Tibial nerve (tissue), 4 donors: ENCODE measurements around the gene CCDC175. TPM values are rescaled to one million over a fixed set of nuclear protein-coding genes. Genes with fewer than 3 reads are reported as not detected.

Experiments
- DNase-seq, 2 donors: peaks; one replicate each; pipeline ENCODE4 v3.0.0-alpha.2; 2019; ENCODE audit warnings: low spot score in 2 of 2
- H3K27ac ChIP-seq, 4 donors: fragments of 200-600 bp; sonication (generic) in 3 of 4; one replicate each; pipeline ENCODE4 v1.5.1; 2017 to 2019; ENCODE audit warnings: mild to moderate bottlenecking in 1 of 4
- H3K27me3 ChIP-seq, 2 donors: fragments of 200-600 bp; sonication (generic) in 1 of 2; one replicate each; pipeline versions ENCODE4 v1.5.1 to v1.6.0; 2017 to 2019
- H3K36me3 ChIP-seq, 3 donors: fragments of 200-600 bp; sonication (generic); one replicate each; pipeline ENCODE4 v1.5.1; 2018 to 2019
- H3K4me1 ChIP-seq, 4 donors: fragments of 200-600 bp; sonication (generic) in 3 of 4; one replicate each; pipeline ENCODE4 v1.5.1; 2017 to 2019
- H3K4me3 ChIP-seq, 4 donors: fragments of 200-600 bp; sonication (generic) in 3 of 4; one replicate each; pipeline ENCODE4 v1.5.1; 2017 to 2019; ENCODE audit warnings: mild to moderate bottlenecking in 1 of 4, moderate library complexity in 1 of 4
- H3K9me3 ChIP-seq, 4 donors: fragments of 200-600 bp; sonication (generic) in 3 of 4; one replicate each; pipeline ENCODE4 v1.5.1; 2017 to 2019
- EP300 ChIP-seq, 2 donors: sonication (generic); formaldehyde crosslinking; IDR thresholded peaks; one replicate each; pipeline ENCODE4 v1.6.1; 2017; ENCODE audit warnings: antibody characterized with exemption in 2 of 2, mild to moderate bottlenecking in 1 of 2
- POLR2A ChIP-seq, 2 donors: fragments of 450-650 bp; IDR thresholded peaks; one replicate each; pipeline ENCODE4 v1.6.1; 2017; ENCODE audit warnings: antibody characterized with exemption in 2 of 2, mild to moderate bottlenecking in 2 of 2, moderate library complexity in 2 of 2
- WGBS, 2 donors: methylation state at CpG; one replicate each; pipeline ENCODE4 v1.1.5; 2018; 5-methylcytosine and 5-hydroxymethylcytosine counted together
- total RNA-seq, 4 donors: library from RNA; depleted of rRNA; stranded (reverse); fragments of >200 nt; gene quantifications; one replicate each; pipeline ENCODE4 v1.1.0, GENCODE V29; 2016
- TF ChIP-seq, protein P1 (sequence below), 5 experiments: fragments of 200-600 bp in 3 of 5; fragments of 450-650 bp in 2 of 5; sonication (generic) in 3 of 5; IDR thresholded peaks; one replicate each; pipeline ENCODE4 v1.5.1; 2016 to 2019; ENCODE audit warnings: antibody characterized with exemption in 5 of 5, mild to moderate bottlenecking in 3 of 5, moderate library complexity in 2 of 5

Gene CCDC175
- total RNA-seq, 4 donors from 2014 or later = not detected

DNA sequence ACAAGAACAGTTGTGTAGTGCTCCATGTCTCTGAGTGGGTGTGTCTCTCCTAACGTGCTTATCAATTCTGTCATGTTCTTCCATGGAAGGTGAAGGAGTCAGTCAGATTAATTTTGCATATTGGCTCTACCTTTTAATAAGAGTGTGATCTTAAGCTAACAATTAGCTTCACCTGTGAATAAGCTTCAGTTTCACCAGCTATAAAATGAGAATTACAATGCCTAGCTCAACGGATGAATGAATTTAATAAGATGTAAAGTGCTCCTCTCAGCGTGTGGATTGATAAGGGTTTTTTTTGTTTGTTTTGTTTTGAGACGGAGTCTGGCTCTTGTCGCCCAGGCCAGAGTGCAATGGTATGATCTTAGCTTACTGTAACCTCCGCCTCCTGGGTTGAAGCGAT, 32.7 kb downstream of the CCDC175 start:
- 67 to 69% methylated on average over 7 of the region's 7 CpGs for whole genome bisulfite sequencing, 2 donors
- H3K4me3 ChIP-seq = no peak overlapping the region
- no peak for DNase-seq
- H3K4me1 ChIP-seq = no peaks in the 10 kb centered on the region
- no peak overlapping the region for H3K27ac ChIP-seq
- no peaks in the 10 kb centered on the region for H3K9me3 ChIP-seq
- no peak for TF ChIP-seq EP300 (IDR thresholded peaks at IDR 0.05)
- TF ChIP-seq POLR2A (IDR thresholded peaks at IDR 0.05) = no peak
- TF ChIP-seq, protein P1, sequence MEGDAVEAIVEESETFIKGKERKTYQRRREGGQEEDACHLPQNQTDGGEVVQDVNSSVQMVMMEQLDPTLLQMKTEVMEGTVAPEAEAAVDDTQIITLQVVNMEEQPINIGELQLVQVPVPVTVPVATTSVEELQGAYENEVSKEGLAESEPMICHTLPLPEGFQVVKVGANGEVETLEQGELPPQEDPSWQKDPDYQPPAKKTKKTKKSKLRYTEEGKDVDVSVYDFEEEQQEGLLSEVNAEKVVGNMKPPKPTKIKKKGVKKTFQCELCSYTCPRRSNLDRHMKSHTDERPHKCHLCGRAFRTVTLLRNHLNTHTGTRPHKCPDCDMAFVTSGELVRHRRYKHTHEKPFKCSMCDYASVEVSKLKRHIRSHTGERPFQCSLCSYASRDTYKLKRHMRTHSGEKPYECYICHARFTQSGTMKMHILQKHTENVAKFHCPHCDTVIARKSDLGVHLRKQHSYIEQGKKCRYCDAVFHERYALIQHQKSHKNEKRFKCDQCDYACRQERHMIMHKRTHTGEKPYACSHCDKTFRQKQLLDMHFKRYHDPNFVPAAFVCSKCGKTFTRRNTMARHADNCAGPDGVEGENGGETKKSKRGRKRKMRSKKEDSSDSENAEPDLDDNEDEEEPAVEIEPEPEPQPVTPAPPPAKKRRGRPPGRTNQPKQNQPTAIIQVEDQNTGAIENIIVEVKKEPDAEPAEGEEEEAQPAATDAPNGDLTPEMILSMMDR (IDR thresholded peaks at IDR 0.05) = no peak
- no peaks in the 10 kb centered on the region for H3K36me3 ChIP-seq
- H3K27me3 ChIP-seq = no peaks in the 10 kb centered on the region

- TF ChIP-seq EP300 (IDR thresholded peaks at IDR 0.05) (no peak), POLR2A (IDR thresholded peaks at IDR 0.05) (no peak)
- TF ChIP-seq, protein P1 (IDR thresholded peaks at IDR 0.05) = no peak
- H3K4me3 ChIP-seq = no peak overlapping the region
- H3K4me1 ChIP-seq = no peaks in the 10 kb centered on the region
- no peaks in the 10 kb centered on the region for H3K36me3 ChIP-seq
- no peak for DNase-seq
- H3K9me3 ChIP-seq = no peaks in the 10 kb centered on the region
- 51 to 59% methylated on average over 2 of the region's 2 CpGs for WGBS, 2 donors
- no peak overlapping the region for H3K27ac ChIP-seq
- no peaks in the 10 kb centered on the region for H3K27me3 ChIP-seq
These were observed 34.9 kb downstream of the CCDC175 start for GRCh38 chr14:59541731-59542130.

GRCh38 chr14:59540852-59541251, 35.8 kb downstream of the CCDC175 start:
- Histone ChIP-seq H3K36me3 (no peaks in the 10 kb centered on the region), H3K27me3 (no peaks in the 10 kb centered on the region), H3K4me3 (no peak overlapping the region), H3K27ac (no peak overlapping the region), H3K4me1 (no peaks in the 10 kb centered on the region), H3K9me3 (no peaks in the 10 kb centered on the region)
- no peak for DNase-seq
- TF ChIP-seq EP300 (IDR thresholded peaks at IDR 0.05) = no peak
- no peak for TF ChIP-seq POLR2A (IDR thresholded peaks at IDR 0.05)
- TF ChIP-seq, protein P1 (IDR thresholded peaks at IDR 0.05) = no peak
- 12 to 22% methylated on average over 1 of the region's 1 CpG for whole genome bisulfite sequencing, 2 donors

DNA sequence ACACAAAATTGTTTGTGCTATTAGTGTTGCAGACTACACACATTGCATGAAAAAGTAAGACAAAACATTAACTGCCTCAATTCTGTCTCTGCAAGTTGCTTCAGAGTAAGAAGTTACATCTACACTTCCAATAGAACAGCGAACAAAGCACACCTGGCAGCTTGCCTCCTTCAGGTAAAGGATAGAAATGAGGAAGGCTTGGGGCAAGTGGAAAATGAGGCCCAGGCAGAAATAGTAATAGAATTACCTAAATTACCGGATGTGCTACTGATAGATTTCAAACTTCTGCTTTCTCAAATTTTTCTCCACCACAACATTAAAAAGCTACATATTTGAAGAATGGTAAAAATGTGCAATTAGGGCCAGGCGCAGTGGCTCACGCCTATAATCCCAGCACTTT, 37.7 kb downstream of the CCDC175 start:
- no peaks in the 10 kb centered on the region for H3K9me3 ChIP-seq
- TF ChIP-seq, protein P1 (IDR thresholded peaks at IDR 0.05) = no peak
- no peak for TF ChIP-seq POLR2A (IDR thresholded peaks at IDR 0.05)
- no peak for TF ChIP-seq EP300 (IDR thresholded peaks at IDR 0.05)
- H3K4me3 ChIP-seq = no peak overlapping the region
- DNase-seq = no peak
- no peak overlapping the region for H3K27ac ChIP-seq
- H3K27me3 ChIP-seq = no peaks in the 10 kb centered on the region
- WGBS, 2 donors = 83 to 87% methylated on average over 4 of the region's 4 CpGs
- H3K36me3 ChIP-seq = no peaks in the 10 kb centered on the region
- no peaks in the 10 kb centered on the region for H3K4me1 ChIP-seq

DNA sequence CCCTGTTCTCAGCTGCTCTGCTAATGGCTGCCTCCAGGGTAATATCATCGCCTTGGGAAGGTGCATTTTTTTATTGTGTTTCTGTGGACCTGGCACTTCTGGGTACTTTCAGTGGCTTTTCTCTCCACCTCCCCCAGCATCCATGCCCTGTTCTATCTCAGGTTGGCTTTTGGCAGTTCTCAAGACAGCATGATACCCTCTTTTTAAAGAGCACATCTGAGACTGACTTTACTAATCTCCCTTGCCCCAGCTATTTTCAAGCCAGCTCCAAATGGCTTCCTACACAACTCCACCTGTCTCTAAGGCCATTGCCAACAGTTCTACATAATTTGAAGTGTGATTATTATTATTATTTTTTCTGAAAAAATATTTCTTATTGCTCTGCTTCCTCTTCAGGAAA, 39.1 kb downstream of the CCDC175 start:
- H3K9me3 ChIP-seq = no peaks in the 10 kb centered on the region
- no peak for DNase-seq
- TF ChIP-seq POLR2A (IDR thresholded peaks at IDR 0.05) (no peak), EP300 (IDR thresholded peaks at IDR 0.05) (no peak)
- TF ChIP-seq, protein P1 (IDR thresholded peaks at IDR 0.05) = no peak
- no peak overlapping the region for H3K27ac ChIP-seq
- H3K4me1 ChIP-seq = no peaks in the 10 kb centered on the region
- no peaks in the 10 kb centered on the region for H3K27me3 ChIP-seq
- no peaks in the 10 kb centered on the region for H3K36me3 ChIP-seq
- 83 to 87% methylated on average over 1 of the region's 1 CpG for WGBS, 2 donors
- H3K4me3 ChIP-seq = no peak overlapping the region
